Ectodermal cell (in vitro differentiated cells): ENCODE measurements around the gene CLCA1.

ENCODE experiments used
- H3K27ac ChIP-seq: 2 replicates; pipeline ENCODE4 v1.7.0; 2013; ENCODE audit warnings: mild to moderate bottlenecking, low read depth, low read length; ENCODE audit not compliant: insufficient read depth, poor library complexity, severe bottlenecking
- H3K27me3 ChIP-seq: 2 replicates; pipeline ENCODE4 v1.7.0; 2013; ENCODE audit warnings: mild to moderate bottlenecking, low read length; ENCODE audit not compliant: insufficient read depth, control insufficient read depth, poor library complexity, severe bottlenecking
- H3K36me3 ChIP-seq: one replicate; pipeline ENCODE4 v1.7.0; 2013; ENCODE audit warnings: low read length; ENCODE audit not compliant: control insufficient read depth, insufficient read depth
- H3K4me1 ChIP-seq: one replicate; pipeline ENCODE4 v1.7.0; 2013; ENCODE audit warnings: low read length; ENCODE audit not compliant: control insufficient read depth, insufficient read depth
- H3K4me3 ChIP-seq: 2 replicates; pipeline ENCODE4 v1.7.0; 2013; ENCODE audit warnings: low read depth, low read length, control low read depth; ENCODE audit not compliant: insufficient read depth
- H3K9me3 ChIP-seq: 2 replicates; pipeline ENCODE4 v1.7.0; 2013; ENCODE audit warnings: mild to moderate bottlenecking, low read length, moderate library complexity; ENCODE audit not compliant: control insufficient read depth
- WGBS, 2 experiments: methylation state at CpG; one replicate each; pipeline ENCODE4 v1.1.7; 2013; ENCODE audit warnings: missing lambda C conversion rate in 2 of 2; 5-methylcytosine and 5-hydroxymethylcytosine counted together

CLCA1 gene

GRCh38 chr1:86517336-86517735 lies 48.6 kb downstream of the CLCA1 start:
- Histone ChIP-seq H3K36me3 (no peaks in the 10 kb centered on the region), H3K4me1 (no peaks in the 10 kb centered on the region), H3K27me3 (no peaks in the 10 kb centered on the region), H3K9me3 (no peaks in the 10 kb centered on the region), H3K27ac (no peak overlapping the region), H3K4me3 (no peak overlapping the region)
- WGBS, 2 experiments: 80 to 90% methylated on average over 1 of the region's 1 CpG

- 89 to 94% methylated on average over 4 of the region's 4 CpGs for WGBS, 2 experiments
- no peaks in the 10 kb centered on the region for H3K9me3 ChIP-seq
- no peak overlapping the region for H3K4me3 ChIP-seq
- no peaks in the 10 kb centered on the region for H3K4me1 ChIP-seq
- H3K27me3 ChIP-seq: no peaks in the 10 kb centered on the region
- no peak overlapping the region for H3K27ac ChIP-seq
- no peaks in the 10 kb centered on the region for H3K36me3 ChIP-seq
Measured at GRCh38 chr1:86520789-86521521, 52.2 kb downstream of the CLCA1 start.

- Histone ChIP-seq H3K36me3 (no peaks in the 10 kb centered on the region), H3K27ac (no peak overlapping the region), H3K27me3 (no peaks in the 10 kb centered on the region), H3K9me3 (no peaks in the 10 kb centered on the region), H3K4me3 (no peak overlapping the region), H3K4me1 (no peaks in the 10 kb centered on the region)
- 84 to 100% methylated on average over 1 of the region's 2 CpGs for whole genome bisulfite sequencing, 2 experiments
Measured at GRCh38 chr1:86521522-86521891, 52.8 kb downstream of the CLCA1 start.

- no peaks in the 10 kb centered on the region for H3K4me1 ChIP-seq
- no peak overlapping the region for H3K4me3 ChIP-seq
- H3K27ac ChIP-seq: no peak overlapping the region
- no peaks in the 10 kb centered on the region for H3K27me3 ChIP-seq
- no peaks in the 10 kb centered on the region for H3K9me3 ChIP-seq
- no peaks in the 10 kb centered on the region for H3K36me3 ChIP-seq
- WGBS, 2 experiments: 84 to 86% methylated on average over 3 of the region's 3 CpGs
Measured at GRCh38 chr1:86522240-86522639, 53.5 kb downstream of the CLCA1 start.

GRCh38 chr1:86523670-86524354 lies 55.1 kb downstream of the CLCA1 start:
- Histone ChIP-seq H3K4me3 (no peak overlapping the region), H3K36me3 (no peaks in the 10 kb centered on the region), H3K27ac (no peak overlapping the region), H3K27me3 (no peaks in the 10 kb centered on the region), H3K9me3 (no peaks in the 10 kb centered on the region), H3K4me1 (no peaks in the 10 kb centered on the region)
- 93 to 94% methylated on average over 32 of the region's 32 CpGs for WGBS, 2 experiments

- Histone ChIP-seq H3K27me3 (no peaks in the 10 kb centered on the region), H3K36me3 (no peaks in the 10 kb centered on the region), H3K9me3 (no peaks in the 10 kb centered on the region), H3K4me1 (no peaks in the 10 kb centered on the region), H3K27ac (no peak overlapping the region), H3K4me3 (no peak overlapping the region)
- WGBS, 2 experiments: 94 to 97% methylated on average over 4 of the region's 4 CpGs
Measured at GRCh38 chr1:86527306-86527705, 58.6 kb downstream of the CLCA1 start.

- Histone ChIP-seq H3K4me1 (no peaks in the 10 kb centered on the region), H3K4me3 (no peak overlapping the region), H3K36me3 (no peaks in the 10 kb centered on the region), H3K27ac (no peak overlapping the region), H3K9me3 (no peaks in the 10 kb centered on the region), H3K27me3 (no peaks in the 10 kb centered on the region)
- 86 to 97% methylated on average over 2 to 3 of the region's 3 CpGs for WGBS, 2 experiments
Measured at GRCh38 chr1:86530211-86530845, 61.6 kb downstream of the CLCA1 start.

GRCh38 chr1:86537928-86538695 lies 69.4 kb downstream of the CLCA1 start:
- H3K4me3 ChIP-seq: no peak overlapping the region
- H3K27ac ChIP-seq: no peak overlapping the region
- no peaks in the 10 kb centered on the region for H3K27me3 ChIP-seq
- no peaks in the 10 kb centered on the region for H3K36me3 ChIP-seq
- H3K4me1 ChIP-seq: no peaks in the 10 kb centered on the region
- WGBS, 2 experiments: 94% methylated on average over 2 of the region's 4 CpGs
- no peaks in the 10 kb centered on the region for H3K9me3 ChIP-seq

GRCh38 chr1:86538775-86539174 lies 70.0 kb downstream of the CLCA1 start:
- Histone ChIP-seq H3K27me3 (no peaks in the 10 kb centered on the region), H3K4me3 (no peak overlapping the region), H3K36me3 (no peaks in the 10 kb centered on the region), H3K27ac (no peak overlapping the region), H3K9me3 (no peaks in the 10 kb centered on the region), H3K4me1 (no peaks in the 10 kb centered on the region)
- 89 to 94% methylated on average over 5 of the region's 5 CpGs for WGBS, 2 experiments

- no peaks in the 10 kb centered on the region for H3K27me3 ChIP-seq
- no peak overlapping the region for H3K27ac ChIP-seq
- WGBS, 2 experiments: 97 to 98% methylated on average over 2 of the region's 2 CpGs
- H3K4me1 ChIP-seq: no peaks in the 10 kb centered on the region
- no peaks in the 10 kb centered on the region for H3K9me3 ChIP-seq
- H3K4me3 ChIP-seq: no peak overlapping the region
- H3K36me3 ChIP-seq: no peaks in the 10 kb centered on the region
Measured at GRCh38 chr1:86541859-86542258, 73.1 kb downstream of the CLCA1 start.
